Epithelial cell of esophagus (primary cell): ENCODE results near the gene AHCY.
A peak's percentile ranks its signal among the peaks of the same experiment; 100 is the strongest.

ENCODE experiments used
- DNase-seq: peaks from one replicate; pipeline ENCODE4 v3.0.0; 2010; ENCODE audit warnings: low read depth
- H3K4me3 ChIP-seq: 2 replicates; pipeline ENCODE4 v1.5.1; 2011; ENCODE audit warnings: mild to moderate bottlenecking, low read length, control low read depth
- CTCF ChIP-seq: IDR thresholded peaks from 2 replicates; pipeline ENCODE4 v1.5.1; 2011; ENCODE audit warnings: low read depth, mild to moderate bottlenecking, low read length, control low read depth, inconsistent platforms; ENCODE audit not compliant: insufficient read depth; ENCODE audit errors: missing control alignments

AHCY gene

DNA sequence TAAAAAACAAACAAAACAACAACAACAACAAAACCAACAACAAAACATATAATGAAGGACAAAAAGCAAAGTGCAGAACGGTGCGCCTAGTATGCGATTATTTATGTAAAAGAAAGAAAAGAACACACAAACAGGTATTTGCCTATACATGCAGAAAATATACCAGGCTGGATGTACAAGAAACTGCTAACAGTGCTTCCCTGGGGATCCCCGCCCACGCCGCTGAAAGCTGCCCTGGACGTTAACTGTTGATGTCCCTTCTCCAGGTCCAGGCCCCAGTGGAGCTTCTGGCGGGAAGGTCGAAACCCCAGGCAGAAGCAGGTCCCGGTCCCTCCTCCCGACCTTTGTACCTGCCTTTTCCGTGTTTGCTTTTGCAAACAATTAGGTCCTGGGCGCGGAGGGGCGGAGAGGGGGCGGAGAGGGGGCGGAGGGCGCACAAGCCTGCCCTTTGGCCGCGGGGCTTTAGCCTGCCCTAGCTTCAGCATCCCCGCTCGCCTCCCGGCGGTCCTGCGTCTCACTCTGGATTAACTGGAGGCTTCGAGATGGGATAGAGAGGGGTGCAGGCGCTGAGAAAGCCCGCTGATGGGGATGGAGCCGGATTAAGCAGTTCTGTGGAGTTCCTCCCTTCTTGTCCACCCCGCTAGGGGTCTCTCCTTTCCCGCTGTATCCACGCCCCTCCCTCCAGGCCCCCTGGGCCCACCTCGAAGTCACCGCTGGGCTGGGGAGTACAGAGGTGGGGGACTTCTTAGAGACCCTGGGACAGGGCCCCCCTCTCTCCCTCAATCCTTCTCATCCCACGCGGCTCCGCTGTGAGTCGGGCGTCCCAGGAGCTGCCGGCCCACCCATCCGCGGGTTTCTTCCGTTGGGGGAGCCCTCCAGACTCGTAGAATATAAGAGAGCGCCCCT is 8.2 kb upstream of the AHCY start:
- no peak overlapping the region for H3K4me3 ChIP-seq
- DNase-seq, result no peak
- no peak for TF ChIP-seq CTCF

GRCh38 chr20:34310481-34311117 is 7.4 kb upstream of the AHCY start:
- TF ChIP-seq CTCF, result no peak
- H3K4me3 ChIP-seq, result no peak overlapping the region

DNA sequence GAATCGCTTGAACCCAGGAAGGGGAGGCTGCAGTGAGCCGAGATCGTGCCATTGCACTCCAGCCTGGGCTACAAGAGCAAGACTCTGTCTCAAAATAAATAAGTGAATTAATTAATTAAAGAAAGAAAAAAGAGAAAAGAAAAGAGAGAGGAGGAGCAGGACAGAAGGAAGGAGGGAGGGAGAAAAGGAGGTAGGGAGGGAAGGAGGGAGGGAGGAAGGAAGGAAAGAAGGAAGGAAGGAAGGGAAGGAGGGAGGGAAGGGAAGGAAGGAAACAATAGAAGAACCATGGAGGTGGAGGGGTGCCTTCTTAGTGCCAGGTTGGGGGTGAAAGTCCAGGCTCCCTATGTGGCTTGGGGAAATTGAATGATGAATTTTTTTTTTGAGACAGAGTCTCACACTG is 6.5 kb upstream of the AHCY start:
- TF ChIP-seq CTCF, result no peak
- no peak for DNase-seq
- no peak overlapping the region for H3K4me3 ChIP-seq

More at GRCh38 chr20:34310481-34311117, 7.4 kb upstream of the AHCY start:
- DNase-seq, result no peak

GRCh38 chr20:34305333-34306230 is 2.4 kb upstream of the AHCY start:
- TF ChIP-seq CTCF, result no peak
- peak; percentile 68 for DNase-seq
- no peak overlapping the region for H3K4me3 ChIP-seq

DNA sequence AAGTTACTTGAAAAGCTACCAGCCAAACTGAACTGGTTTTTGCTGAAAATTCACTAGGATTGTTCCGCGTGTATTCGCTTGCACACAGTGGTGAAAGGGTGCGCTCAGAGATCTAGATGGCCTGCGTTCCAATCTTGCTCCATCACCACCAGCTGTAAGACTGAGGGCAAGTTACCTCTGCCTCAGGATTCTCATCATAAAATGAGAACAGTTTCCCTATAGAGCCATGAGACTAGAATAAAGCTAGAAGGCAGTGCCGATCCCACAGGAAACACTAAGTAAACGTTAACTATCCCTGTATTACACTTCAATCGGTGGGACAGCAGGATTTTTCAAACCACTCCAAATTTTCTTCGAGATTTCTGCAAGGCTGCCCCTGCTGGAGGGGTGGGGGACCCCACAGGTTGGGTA is 838 bp downstream of the AHCY start:
- H3K4me3 ChIP-seq, result peak overlapping the region; percentile 89
- DNase-seq, result peak; percentile 70
- TF ChIP-seq CTCF, result peak; percentile 7

DNA sequence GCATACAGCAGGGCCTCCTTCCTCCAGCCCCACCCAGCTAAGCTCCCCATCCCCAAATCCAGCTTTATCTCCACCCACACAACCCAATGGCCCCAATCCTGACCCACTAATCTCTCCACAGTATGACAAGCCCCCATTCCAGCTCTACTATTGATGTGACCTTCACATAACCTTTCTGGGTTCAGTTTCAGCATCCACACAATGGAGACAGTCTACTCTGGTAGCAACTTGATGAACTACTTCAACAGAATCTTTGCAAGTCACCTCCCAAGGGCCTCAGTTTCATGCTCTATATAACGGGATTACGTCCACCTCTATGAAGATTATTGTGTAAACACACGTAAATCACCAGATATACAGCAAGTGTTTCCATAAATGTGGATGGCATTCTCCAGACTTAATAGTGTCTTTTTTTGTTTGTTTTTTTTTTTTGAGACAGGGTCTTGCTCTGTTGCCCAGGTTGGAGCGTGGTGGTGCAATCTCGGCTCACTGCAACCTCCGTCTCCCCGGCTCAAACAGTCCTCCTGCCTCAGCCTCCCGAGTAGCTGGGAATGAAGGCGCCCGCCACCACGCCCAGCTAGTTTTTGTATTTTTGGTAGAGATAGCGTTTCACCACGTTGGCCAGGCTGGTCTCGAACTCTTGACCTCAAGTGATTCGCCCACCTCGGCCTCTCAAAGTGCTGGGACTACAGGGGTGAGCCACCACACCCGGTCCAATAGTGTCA is 1.4 kb downstream of the AHCY start:
- peak overlapping the region; percentile 89 for H3K4me3 ChIP-seq
- DNase-seq, result no peak
- no peak for TF ChIP-seq CTCF
